HG03139 (cell line): ENCODE data around the gene CEP112.
"Not testable (repeated sequence)": the region's sequence is repeated elsewhere in the genome, so short reads cannot be mapped to it uniquely, and the experiment has no call there.

Experiments used
- ATAC-seq: cut with Tn5 transposase; IDR thresholded peaks from one replicate; pipeline ENCODE4 v1.9.1; 2021; ENCODE audit not compliant: unreplicated experiment

CEP112 gene

DNA sequence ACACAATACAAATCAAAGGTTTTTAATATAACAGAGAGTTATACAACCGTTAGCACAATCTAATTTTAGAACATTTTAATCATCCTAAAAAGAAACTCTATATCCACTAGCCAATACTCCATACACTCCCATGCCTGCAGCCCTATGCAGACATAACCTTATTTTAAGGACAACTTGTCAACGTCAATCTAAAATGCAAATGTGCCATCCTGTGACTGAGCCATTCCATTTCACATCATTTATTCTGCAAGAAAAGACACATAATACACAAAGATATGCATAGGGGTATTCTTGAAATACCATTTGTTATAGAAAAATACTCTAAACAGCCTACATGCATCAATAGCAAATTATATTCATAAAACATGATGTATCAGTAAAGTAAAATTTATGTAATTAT lies 106.7 kb downstream of the CEP112 start:
- no peak for ATAC-seq

DNA sequence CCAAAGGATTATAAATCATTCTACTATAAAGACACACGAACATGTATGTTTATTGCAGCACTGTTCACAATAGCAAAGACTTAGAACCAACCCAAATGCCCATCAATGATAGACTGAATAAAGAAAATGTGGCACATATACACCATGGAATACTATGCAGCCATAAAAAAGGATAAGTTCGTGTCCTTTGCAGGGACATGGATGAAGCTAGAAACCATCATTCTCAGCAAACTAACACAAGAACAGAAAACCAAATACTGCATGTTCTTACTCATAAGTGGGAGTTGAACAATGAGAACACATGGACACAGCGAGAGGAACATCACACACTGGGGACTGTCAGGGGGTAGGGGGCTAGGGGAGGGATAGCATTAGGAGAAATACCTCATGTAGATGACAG lies 111.3 kb downstream of the CEP112 start:
- not testable (repeated sequence) for ATAC-seq

DNA sequence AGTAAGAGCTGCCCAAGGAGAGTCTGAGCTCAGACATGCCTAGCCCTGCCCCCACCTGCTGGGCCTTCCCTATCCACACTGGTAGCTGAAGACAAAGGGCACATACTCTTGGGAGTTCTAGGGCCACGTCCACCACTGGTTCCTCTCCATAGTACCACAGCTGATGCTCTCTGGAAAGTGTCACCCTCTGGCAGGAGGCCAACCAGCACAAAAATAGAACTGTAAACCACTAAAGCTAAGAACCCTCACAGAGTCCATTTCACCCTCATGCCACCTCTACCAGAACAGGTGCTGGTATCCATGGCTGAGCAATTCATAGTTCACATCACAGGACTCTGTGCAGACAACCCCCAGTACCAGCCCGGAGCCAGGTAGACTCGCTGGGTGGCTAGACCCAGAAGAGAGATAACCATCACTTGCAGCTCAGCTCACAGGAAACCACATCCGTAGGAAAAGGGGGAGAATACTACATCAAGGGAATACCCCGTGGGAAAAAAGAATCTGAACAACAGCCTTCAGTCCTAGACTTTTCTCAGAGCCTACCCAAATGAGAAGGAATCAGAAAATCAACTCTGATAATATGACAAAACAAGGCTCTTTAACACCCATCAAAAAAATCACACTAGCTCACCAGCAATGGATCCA lies 115.3 kb downstream of the CEP112 start:
- ATAC-seq = no peak

DNA sequence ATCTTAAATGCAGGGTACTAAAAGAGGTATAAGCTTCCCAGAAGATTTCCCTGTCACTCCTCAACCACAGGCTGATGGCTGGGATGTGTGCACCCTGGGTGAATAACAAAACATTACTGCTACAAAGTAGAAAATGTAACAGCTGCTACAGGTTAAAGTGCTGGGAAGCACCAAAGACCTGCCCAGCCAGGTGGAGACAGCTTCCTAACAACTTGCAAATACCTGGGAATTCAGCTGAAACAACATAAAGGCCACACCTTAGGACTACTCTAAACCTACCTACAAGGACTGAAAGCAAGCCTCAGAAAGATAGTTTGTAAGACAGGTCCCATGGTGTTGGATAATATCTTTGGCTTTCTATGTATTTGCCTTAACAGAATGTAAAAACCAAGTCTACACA lies 118.5 kb downstream of the CEP112 start:
- ATAC-seq = no peak

DNA sequence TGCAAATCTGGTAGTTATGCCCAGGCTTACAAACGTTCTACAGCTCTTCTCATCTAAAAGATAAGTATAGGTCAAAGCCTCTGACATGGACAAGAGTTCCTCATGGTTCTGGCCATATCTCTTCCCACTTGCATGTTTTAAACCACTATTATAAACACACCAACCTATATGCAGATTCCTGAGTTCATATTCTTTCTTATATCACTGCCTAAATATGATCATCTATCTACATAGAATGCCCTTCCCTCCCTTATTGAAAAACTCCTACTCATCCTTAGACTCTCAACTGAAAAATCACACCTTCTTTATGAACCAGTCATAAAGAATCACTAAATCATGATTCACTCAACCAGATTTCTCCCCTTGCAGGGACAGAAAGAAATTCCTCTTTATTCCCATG lies 128.2 kb downstream of the CEP112 start:
- ATAC-seq = no peak

DNA sequence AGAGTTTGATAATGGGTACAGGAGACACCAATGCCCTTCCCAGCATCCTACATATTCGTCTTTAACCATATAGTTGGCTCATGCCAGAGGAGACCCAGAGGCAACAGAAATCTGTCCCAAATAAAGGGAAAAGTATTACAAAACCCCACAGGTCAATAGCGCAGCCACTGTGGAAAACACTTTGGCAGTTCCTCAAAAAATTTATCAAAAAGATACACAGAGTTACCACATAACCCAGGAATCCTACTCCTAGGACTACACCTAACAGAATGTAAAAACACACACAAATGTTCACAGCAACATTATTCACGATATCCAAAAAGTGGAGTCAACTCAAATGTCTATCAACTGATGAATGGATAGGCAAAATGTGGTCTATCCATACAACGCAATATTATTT lies 135.8 kb downstream of the CEP112 start:
- no peak for ATAC-seq

DNA sequence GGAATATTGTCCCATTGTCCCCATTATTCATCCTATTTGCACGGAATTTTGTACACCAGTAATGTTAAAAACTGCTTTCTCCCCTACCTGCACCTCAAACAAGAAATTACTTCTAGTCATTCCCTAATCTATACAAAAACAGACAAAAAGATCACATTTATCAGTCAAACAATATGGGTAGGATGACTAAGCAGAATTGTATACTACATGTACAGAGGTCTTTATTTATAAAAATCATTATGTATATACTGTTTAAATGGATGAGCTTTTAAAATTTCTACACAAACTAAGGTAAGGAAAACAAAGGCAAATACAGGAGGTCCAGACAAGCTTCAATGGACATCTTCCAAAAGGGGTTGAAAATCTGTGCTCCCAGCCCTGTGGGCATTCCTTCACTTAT lies 137.7 kb downstream of the CEP112 start:
- ATAC-seq = no peak

DNA sequence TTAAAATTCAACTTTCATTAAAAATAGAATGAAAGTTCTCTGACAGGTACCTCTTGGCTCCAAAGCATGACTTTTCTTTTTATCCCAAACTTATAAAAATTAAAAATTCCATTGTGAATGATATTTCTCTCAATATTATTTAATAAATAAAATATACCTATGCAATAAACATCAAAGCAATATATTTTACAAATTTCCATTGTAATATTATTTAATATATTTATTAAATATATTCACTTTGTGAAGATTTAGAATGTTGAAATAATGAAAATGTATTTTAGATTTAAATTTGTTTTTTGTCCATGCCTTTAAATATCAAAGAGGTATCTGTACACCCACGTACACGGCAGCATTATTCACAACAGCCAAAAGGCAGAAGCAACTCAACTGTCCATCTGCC lies 147.8 kb downstream of the CEP112 start:
- no peak for ATAC-seq

DNA sequence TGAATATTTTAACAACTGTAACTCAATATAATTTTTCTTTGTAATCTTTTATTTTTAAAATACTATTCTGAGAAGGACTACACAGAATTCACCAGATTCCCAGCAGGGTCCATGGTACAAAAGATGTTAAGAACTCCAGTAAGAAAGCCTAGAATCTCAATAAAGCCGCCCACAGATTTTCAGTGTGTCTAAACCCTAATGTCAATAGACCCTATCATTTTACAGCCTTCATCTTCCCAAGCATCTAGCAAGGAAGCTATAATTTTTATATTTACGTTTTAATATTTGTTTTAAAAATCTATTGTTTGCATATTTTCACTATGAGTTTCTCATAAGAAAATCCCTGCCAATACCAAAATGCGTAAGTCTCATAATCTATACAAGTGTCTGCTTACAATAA lies 148.5 kb downstream of the CEP112 start:
- no peak for ATAC-seq

DNA sequence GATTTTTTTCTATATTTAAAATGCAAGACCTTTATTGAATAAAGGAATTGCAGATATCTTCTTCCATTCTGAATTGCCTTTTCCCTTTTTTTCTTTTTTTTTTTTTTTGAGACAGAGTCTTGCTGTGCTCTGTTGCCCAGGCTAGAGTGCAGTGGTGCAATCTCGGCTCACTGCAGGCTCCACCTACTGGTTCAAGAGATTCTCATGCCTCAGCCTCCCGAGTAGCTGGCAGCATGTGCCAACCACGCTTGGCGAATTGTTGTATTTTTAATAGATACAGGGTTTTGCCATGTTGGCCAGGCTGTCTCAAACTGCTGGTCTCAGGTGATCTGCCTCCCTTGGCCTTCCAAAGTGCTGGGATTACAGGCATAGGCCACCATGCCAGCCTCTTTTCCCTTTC lies 151.5 kb downstream of the CEP112 start:
- no peak for ATAC-seq

DNA sequence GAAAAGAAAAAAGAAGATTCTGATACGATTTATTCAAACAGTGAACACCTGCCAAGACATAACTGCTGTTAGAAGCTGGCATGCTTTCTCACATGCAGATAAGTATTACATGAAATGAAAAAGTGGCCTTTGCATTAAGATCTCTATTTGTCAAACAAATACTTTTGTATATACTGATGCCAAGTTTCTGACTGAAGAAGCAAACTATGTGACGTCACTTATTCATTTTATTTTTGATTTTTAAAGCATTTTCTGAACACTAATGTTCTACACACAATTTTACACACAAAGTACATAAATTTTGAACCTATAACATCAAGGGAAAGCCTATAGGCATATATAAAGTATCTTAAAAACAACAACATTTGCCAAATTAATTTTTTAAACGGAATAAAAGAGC lies 153.8 kb downstream of the CEP112 start:
- no peak for ATAC-seq

DNA sequence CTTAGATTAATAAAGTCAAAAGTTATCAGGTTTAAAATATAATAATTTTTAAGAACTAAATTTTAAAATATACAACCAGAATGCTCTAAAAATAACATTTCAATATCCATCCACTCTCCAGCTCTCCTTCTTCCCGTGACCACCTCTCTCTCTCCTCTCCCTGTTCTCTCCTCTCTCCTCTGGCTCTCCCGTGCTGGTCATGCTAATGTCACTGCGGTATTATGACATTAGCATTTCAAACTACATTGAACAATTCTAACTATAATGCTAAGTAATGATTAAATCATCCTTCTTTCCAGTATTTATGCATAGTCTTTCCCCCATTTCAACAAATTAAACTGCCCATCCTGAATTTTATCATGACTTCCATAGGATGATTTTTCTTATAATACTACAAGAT lies 154.7 kb downstream of the CEP112 start:
- ATAC-seq = no peak

DNA sequence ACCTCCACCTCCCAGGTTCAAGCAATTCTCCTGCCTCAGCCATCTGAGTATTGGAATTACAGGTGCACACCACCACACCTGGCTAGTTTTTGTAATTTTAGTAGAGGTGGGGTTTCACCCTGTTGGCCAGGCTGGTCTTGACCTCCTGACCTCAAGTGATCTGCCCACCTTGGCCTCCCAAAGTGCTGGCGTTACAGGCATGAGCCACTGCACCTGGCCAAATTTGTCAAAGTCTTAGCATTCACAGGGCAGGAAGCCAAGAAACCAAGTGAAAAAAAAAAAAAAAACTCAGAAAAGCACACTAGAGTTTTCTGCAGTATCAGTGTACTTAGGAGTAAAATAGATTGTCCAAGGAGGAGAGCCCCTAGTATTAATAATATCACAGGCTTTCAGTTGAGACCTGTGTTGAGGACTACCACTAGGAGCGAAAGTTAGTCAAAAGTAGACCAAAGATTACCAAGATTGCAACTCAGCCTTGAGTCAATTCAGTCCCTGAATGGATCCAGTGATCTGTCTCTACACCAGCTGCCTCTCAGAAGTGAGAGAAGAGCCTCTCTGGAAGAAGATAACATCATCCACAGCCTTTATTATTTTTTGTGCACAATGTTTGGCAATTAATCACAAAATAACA lies 159.7 kb downstream of the CEP112 start:
- ATAC-seq = no peak

DNA sequence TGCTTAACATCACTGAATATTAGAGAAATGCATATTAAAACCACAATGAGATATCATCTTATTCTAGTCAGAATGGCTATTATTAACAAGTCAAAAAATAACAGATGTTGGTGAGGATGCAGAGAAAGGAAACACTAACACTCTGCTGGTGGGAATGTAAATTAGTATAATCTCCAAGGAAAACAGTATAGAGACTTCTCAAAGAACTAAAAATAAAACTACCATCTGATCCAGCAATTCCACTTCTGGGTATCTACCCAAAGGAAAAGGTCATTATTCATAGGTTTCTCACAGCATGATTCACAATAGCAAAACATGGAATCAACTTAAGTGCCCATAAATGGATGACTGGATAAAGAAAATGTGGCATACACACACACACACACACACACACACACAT lies 166.4 kb downstream of the CEP112 start:
- no peak for ATAC-seq

DNA sequence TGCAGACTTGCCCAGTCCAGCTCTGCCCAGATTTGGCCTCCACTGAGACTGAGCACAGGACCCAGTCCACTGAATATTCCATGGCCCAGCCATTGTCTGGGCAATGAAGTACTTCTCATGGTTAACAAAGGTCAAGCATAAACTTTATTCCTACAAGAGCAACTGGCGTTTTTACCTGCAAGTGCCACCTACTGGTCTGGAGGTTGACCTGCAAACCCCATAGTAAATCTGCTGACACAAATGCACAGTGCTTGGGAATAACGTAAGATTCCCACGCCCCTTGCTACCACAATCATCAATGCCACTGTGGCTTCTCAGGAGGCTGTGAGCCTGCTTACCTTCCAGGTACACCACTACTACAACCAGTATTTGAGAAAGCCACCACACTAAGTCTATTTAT lies 170.2 kb downstream of the CEP112 start:
- ATAC-seq = no peak

DNA sequence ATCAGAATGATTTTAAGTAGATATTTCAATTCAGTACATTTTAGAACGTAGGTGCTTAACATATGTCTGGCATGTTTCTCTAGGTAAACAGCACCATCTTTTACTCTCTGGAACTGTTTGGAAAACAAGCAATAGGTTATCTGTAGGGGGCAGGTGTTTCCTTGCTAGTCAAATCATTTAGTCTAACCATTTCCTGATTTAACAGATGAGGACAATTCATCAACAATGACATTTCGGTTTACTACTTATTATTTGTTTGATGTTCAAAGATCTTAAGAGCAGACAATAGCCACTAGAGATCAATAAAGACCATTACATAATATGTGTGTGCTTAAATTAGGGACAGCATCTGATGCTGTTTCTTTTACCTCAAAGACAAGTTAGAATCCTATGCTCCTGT lies 173.1 kb downstream of the CEP112 start:
- ATAC-seq = no peak

DNA sequence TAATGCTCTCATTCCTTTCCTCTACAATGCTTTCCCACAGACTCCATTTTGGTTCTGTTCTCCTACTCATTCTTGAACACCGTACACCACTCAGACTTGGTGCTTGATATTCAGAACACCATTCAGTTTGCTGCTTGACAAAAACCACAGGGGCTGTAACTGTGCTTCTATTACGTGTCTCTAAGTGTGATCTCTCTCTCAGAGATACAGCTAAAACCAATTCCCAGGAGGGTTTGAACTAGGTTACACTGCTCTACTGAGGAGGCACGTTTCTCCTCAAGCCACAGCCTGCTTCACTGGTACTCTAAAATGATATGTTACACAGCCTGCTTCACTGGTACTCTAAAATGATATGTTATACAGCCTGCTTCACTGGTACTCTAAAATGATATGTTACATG lies 175.7 kb downstream of the CEP112 start:
- no peak for ATAC-seq

DNA sequence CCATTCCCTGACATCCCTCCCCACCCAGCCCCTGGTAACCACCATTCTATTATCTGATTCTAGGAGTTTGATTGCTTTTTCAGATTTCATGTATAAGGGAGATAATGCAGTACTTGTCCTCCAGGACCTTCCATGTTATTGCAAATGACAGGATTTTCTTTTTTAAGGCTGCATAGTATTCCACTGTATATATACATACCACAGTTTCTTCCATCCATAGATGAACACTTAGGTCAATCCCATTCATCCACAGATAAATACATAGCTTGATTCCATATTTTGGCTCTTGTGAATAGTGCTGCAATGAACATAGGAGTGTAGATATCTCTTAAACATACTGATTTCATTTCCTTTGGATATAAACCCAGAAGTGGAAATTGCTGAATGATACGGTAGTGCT lies 183.3 kb downstream of the CEP112 start:
- no peak for ATAC-seq

DNA sequence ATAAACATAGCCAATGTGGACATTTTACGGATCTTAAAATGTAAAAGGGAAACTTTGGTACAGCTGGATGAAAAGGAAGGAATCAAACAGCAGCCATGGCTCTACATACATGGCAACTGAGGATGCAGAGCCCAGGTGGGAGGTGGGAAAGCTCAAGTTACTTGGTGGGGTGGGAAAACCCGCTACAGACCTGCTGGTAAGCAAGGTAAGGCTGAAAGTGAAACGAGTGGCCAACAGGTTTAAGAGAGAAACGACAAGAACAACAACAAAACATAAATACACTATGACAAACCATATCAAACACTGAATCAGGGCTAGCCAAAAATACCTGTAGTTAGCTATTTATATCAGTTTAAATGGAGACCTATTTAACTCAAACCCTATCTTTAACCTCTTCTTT lies 185.3 kb downstream of the CEP112 start:
- no peak for ATAC-seq

DNA sequence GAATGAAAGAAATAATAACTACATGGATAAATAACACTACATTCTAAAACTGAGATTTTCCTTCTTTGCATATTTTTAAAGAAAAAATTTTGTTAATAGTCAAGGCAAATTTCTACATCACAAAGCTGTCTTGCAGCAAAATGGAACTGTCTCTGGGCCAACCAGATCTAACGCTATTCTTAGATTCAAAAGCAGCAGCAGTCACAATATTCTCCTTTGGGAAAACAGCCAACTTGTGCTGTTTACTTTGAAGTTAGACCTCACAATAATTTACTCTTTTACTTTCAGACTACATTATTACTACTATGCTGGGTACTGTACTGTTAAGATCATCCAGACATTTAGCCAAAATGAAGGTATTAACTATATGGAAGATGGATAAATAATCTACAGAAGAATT lies 189.1 kb downstream of the CEP112 start:
- ATAC-seq = no peak

DNA sequence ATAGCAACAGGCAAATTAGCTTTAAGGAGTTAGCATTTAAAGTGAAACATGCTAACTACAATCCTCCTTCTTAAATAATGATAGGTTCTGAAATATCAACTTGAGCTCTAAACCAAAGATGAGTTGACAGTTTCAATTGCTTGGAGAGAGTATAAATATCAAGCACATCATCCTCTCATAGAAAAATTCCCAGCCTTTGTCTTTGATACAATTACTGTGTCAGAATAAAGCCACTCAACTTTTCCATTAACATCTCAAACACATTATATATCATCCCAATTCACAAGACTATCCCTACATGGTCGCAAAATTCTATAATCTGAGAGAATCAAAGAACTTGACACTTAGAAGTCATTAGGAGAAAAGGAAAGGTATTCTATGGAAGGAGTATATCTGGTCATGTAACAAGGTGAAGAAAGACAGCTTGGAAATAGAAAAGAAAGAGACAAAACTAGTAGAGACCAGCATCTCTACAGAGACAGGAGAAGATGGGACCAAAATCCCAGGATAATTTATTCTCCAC lies 189.8 kb downstream of the CEP112 start:
- no peak for ATAC-seq

DNA sequence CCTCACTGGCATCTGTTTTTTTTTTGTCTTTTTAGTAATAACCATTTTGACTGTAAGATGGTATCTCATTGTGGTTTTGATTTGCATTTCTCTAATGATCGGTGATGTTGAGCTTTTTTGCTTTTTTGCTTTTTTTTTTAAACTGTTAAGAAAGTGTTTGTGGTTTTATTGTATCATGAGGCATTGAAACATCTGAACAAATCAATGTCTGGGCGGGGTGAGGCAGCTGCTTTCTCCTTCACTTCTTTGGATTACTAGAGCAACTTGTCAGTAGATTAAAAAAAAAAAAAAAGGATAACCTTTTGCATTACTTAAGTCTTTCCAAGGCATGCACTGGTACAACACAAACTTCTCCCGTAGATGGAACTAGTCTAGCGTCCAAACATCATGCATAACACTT lies 191.7 kb downstream of the CEP112 start:
- ATAC-seq = no peak

DNA sequence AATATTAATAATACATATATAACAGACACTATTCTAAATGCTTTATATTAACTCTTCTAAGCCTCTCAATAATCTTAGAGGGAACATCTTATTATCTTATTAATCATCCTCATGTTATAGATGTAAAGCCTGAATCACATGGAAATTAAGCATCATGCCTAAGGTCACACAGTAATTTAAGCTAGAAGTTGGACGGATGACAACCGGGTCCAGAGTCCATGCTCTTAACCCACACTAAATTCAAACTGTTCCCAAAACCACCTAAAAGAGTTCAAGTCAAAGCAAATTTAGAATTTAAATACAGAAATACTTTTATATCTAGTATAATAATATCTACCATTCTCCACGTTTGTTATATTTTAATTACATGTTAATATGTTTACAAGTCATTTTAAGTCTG lies 193.3 kb downstream of the CEP112 start:
- no peak for ATAC-seq
